SK-N-SH (cell line): ENCODE results near the gene IST1. TPM values are rescaled to one million over a fixed set of nuclear protein-coding genes. Genes with fewer than 3 reads are reported as not detected.

Source experiments
- CHD2 ChIP-seq: fragments of 150-350 bp; IDR thresholded peaks from 2 replicates; pipeline ENCODE4 v1.6.1; 2018; ENCODE audit warnings: low read length; ENCODE audit not compliant: partially characterized antibody
- EP300 ChIP-seq, 2 experiments: IDR thresholded peaks; 2 replicates each; pipeline versions ENCODE4 v1.4.0 to v1.6.1; 2012; ENCODE audit warnings: borderline replicate concordance in 1 of 2, low read depth in 1 of 2, low read length in 1 of 2
- EZH2phosphoT487 ChIP-seq: fragments of 200-600 bp; sonication (generic); IDR thresholded peaks from 2 replicates; pipeline ENCODE4 v1.6.1; 2017; ENCODE audit warnings: low read depth, mixed run types, mild to moderate bottlenecking, antibody characterized with exemption, moderate library complexity, borderline replicate concordance
- FOSL2 ChIP-seq: IDR thresholded peaks from 2 replicates; pipeline ENCODE4 v1.4.0; 2012; ENCODE audit warnings: low read depth, mild to moderate bottlenecking, moderate library complexity, borderline replicate concordance
- FOXJ3 ChIP-seq: sonication (generic); formaldehyde crosslinking; IDR thresholded peaks from 2 replicates; pipeline ENCODE4 v1.5.1; 2020; ENCODE audit warnings: mild to moderate bottlenecking, missing genetic modification reagents
- FOXM1 ChIP-seq: IDR thresholded peaks from 2 replicates; pipeline ENCODE4 v1.4.0; 2012; ENCODE audit warnings: low read depth, mild to moderate bottlenecking
- GABPA ChIP-seq: IDR thresholded peaks from 2 replicates; pipeline ENCODE4 v1.4.0; 2012; ENCODE audit warnings: low read depth, mild to moderate bottlenecking
- MEF2A ChIP-seq: IDR thresholded peaks from 2 replicates; pipeline ENCODE4 v1.4.0; 2012; ENCODE audit warnings: low read depth, borderline replicate concordance
- NFIC ChIP-seq: IDR thresholded peaks from 2 replicates; pipeline ENCODE4 v1.4.0; 2012; ENCODE audit warnings: borderline replicate concordance
- RAD21 ChIP-seq: IDR thresholded peaks from 2 replicates; pipeline ENCODE4 v1.6.1; 2012; ENCODE audit warnings: mild to moderate bottlenecking, low read length
- RCOR1 ChIP-seq: fragments of 150-350 bp; IDR thresholded peaks from 2 replicates; pipeline ENCODE4 v1.6.1; 2017; ENCODE audit warnings: antibody characterized with exemption, low read length
- RFX5 ChIP-seq: IDR thresholded peaks from 2 replicates; pipeline ENCODE4 v1.6.1; 2012; ENCODE audit warnings: mild to moderate bottlenecking, improper control_type of control experiment, low read length
- RXRA ChIP-seq: IDR thresholded peaks from 2 replicates; pipeline ENCODE4 v1.4.0; 2012; ENCODE audit warnings: low read depth, mild to moderate bottlenecking, borderline replicate concordance
- SIN3A ChIP-seq: IDR thresholded peaks from 2 replicates; pipeline ENCODE4 v1.6.1; 2012; ENCODE audit warnings: low read depth, mild to moderate bottlenecking, low read length, moderate library complexity, borderline replicate concordance
- TCF12 ChIP-seq: IDR thresholded peaks from 2 replicates; pipeline ENCODE4 v1.4.0; 2012
- YY1 ChIP-seq: IDR thresholded peaks from 2 replicates; pipeline ENCODE4 v1.4.0; 2012; ENCODE audit warnings: low read depth, mild to moderate bottlenecking
- polyA plus RNA-seq, 3 experiments: library from polyadenylated mRNA; depleted of rRNA; stranded (reverse); fragments of >200 nt; gene quantifications; 2 replicates each; pipeline ENCODE4 v1.2.3, GENCODE V29; 2012
- TF ChIP-seq, protein P1 (sequence below): IDR thresholded peaks from 2 replicates; pipeline ENCODE4; 2012
- TF ChIP-seq, protein P2 (sequence below): fragments of 150-350 bp; IDR thresholded peaks from 2 replicates; pipeline ENCODE4 v1.6.1; 2016; ENCODE audit warnings: mild to moderate bottlenecking, low read depth, low read length
- TF ChIP-seq, protein P3 (sequence below): IDR thresholded peaks from 2 replicates; pipeline ENCODE4 v1.4.0; 2012; ENCODE audit warnings: low read depth, borderline replicate concordance
- TF ChIP-seq, protein P4 (sequence below): fragments of 150-350 bp; IDR thresholded peaks from 2 replicates; pipeline ENCODE4 v1.6.1; 2017; ENCODE audit warnings: antibody characterized with exemption, low read length, low read depth, borderline replicate concordance
- TF ChIP-seq, protein P5 (sequence below): IDR thresholded peaks from 2 replicates; pipeline ENCODE4 v1.4.0; 2012; ENCODE audit warnings: low read depth, borderline replicate concordance
- TF ChIP-seq, protein P6 (sequence below): fragments of 200-600 bp; sonication (generic); IDR thresholded peaks from 2 replicates; pipeline ENCODE4 v1.6.1; 2017; ENCODE audit warnings: antibody characterized with exemption, mild to moderate bottlenecking, moderate library complexity

Gene IST1
- polyA plus RNA-seq, 1 of the 3 experiments (the other 2 are of a cell fraction): 133 TPM

DNA sequence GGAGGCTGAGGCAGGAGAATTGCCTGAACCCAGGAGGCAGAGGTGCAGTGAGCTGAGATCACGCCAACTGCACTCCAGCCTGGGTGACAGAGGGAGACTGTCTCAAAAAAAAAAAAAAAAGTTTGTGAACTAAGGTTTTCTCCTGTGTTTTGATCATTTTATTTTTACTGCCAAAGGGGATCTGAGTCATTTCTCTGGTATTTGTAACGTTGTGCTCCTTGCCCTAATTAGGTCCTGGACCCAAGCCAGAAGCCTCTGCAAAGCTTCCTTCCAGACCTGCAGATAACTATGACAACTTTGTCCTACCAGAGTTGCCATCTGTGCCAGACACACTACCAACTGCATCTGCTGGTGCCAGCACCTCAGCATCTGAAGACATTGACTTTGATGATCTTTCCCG is 32.1 kb downstream of the IST1 start (continued):
- no peak for TF ChIP-seq FOXJ3
- TF ChIP-seq EP300 (IDR thresholded peaks at IDR 0.05; ENCODE audit: borderline replicate concordance in 1 of 2, low read depth in 1 of 2, low read length in 1 of 2): peak in 1 of 2 experiments; percentile 77; a peak in 1 of 4 replicates
- peak; percentile 80 for TF ChIP-seq MEF2A
- TF ChIP-seq YY1: no peak
- no peak for TF ChIP-seq RFX5
- 0 out of 2 replicates have a peak, but pooled peaks have one; percentile 34 for TF ChIP-seq FOXM1
- TF ChIP-seq TCF12: peak; percentile 84
- no peak for TF ChIP-seq EZH2phosphoT487
- TF ChIP-seq, protein P1, sequence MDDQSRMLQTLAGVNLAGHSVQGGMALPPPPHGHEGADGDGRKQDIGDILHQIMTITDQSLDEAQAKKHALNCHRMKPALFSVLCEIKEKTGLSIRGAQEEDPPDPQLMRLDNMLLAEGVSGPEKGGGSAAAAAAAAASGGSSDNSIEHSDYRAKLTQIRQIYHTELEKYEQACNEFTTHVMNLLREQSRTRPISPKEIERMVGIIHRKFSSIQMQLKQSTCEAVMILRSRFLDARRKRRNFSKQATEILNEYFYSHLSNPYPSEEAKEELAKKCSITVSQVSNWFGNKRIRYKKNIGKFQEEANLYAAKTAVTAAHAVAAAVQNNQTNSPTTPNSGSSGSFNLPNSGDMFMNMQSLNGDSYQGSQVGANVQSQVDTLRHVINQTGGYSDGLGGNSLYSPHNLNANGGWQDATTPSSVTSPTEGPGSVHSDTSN: peak; percentile 65
- TF ChIP-seq, protein P2, sequence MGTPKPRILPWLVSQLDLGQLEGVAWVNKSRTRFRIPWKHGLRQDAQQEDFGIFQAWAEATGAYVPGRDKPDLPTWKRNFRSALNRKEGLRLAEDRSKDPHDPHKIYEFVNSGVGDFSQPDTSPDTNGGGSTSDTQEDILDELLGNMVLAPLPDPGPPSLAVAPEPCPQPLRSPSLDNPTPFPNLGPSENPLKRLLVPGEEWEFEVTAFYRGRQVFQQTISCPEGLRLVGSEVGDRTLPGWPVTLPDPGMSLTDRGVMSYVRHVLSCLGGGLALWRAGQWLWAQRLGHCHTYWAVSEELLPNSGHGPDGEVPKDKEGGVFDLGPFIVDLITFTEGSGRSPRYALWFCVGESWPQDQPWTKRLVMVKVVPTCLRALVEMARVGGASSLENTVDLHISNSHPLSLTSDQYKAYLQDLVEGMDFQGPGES: no peak
- TF ChIP-seq NFIC: peak; percentile 97
- TF ChIP-seq RAD21: no peak
- TF ChIP-seq, protein P3, sequence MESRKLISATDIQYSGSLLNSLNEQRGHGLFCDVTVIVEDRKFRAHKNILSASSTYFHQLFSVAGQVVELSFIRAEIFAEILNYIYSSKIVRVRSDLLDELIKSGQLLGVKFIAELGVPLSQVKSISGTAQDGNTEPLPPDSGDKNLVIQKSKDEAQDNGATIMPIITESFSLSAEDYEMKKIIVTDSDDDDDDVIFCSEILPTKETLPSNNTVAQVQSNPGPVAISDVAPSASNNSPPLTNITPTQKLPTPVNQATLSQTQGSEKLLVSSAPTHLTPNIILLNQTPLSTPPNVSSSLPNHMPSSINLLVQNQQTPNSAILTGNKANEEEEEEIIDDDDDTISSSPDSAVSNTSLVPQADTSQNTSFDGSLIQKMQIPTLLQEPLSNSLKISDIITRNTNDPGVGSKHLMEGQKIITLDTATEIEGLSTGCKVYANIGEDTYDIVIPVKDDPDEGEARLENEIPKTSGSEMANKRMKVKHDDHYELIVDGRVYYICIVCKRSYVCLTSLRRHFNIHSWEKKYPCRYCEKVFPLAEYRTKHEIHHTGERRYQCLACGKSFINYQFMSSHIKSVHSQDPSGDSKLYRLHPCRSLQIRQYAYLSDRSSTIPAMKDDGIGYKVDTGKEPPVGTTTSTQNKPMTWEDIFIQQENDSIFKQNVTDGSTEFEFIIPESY: peak; percentile 40; the same call in 1 of the 2 replicates
- TF ChIP-seq, protein P4, sequence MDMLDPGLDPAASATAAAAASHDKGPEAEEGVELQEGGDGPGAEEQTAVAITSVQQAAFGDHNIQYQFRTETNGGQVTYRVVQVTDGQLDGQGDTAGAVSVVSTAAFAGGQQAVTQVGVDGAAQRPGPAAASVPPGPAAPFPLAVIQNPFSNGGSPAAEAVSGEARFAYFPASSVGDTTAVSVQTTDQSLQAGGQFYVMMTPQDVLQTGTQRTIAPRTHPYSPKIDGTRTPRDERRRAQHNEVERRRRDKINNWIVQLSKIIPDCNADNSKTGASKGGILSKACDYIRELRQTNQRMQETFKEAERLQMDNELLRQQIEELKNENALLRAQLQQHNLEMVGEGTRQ: no peak
- TF ChIP-seq, protein P5, sequence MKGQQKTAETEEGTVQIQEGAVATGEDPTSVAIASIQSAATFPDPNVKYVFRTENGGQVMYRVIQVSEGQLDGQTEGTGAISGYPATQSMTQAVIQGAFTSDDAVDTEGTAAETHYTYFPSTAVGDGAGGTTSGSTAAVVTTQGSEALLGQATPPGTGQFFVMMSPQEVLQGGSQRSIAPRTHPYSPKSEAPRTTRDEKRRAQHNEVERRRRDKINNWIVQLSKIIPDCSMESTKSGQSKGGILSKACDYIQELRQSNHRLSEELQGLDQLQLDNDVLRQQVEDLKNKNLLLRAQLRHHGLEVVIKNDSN: no peak
- TF ChIP-seq RCOR1: no peak
- peak; percentile 80 for TF ChIP-seq FOSL2
- TF ChIP-seq SIN3A: peak; percentile 60; the same call in 1 of the 2 replicates
- TF ChIP-seq RXRA: peak; percentile 65; the same call in 1 of the 2 replicates
- no peak for TF ChIP-seq GABPA
- TF ChIP-seq, protein P6, sequence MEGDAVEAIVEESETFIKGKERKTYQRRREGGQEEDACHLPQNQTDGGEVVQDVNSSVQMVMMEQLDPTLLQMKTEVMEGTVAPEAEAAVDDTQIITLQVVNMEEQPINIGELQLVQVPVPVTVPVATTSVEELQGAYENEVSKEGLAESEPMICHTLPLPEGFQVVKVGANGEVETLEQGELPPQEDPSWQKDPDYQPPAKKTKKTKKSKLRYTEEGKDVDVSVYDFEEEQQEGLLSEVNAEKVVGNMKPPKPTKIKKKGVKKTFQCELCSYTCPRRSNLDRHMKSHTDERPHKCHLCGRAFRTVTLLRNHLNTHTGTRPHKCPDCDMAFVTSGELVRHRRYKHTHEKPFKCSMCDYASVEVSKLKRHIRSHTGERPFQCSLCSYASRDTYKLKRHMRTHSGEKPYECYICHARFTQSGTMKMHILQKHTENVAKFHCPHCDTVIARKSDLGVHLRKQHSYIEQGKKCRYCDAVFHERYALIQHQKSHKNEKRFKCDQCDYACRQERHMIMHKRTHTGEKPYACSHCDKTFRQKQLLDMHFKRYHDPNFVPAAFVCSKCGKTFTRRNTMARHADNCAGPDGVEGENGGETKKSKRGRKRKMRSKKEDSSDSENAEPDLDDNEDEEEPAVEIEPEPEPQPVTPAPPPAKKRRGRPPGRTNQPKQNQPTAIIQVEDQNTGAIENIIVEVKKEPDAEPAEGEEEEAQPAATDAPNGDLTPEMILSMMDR: no peak
- TF ChIP-seq CHD2: no peak
